GDM1 (cell line): ENCODE measurements around the gene TRPV3.
"Not testable (repeated sequence)": the region's sequence is repeated elsewhere in the genome, so short reads cannot be mapped to it uniquely, and the experiment has no call there.

ENCODE experiments used
- DNase-seq: peaks from one replicate; lab custom pipeline; 2025; lab: John Stamatoyannopoulos, UW

TRPV3 gene

GRCh38 chr17:3524024-3524423, 33.6 kb downstream of the TRPV3 start:
- DNase-seq: no peak

GRCh38 chr17:3519472-3519871, 38.1 kb downstream of the TRPV3 start:
- DNase-seq: not testable (repeated sequence)

GRCh38 chr17:3514873-3515272, 42.7 kb downstream of the TRPV3 start:
- no peak for DNase-seq

- DNase-seq: not testable (repeated sequence)
Observed at GRCh38 chr17:3514167-3514566, 43.4 kb downstream of the TRPV3 start.

GRCh38 chr17:3513305-3514035, 44.1 kb downstream of the TRPV3 start:
- DNase-seq: no peak

- DNase-seq: no peak
Observed at GRCh38 chr17:3512505-3513171, 45.0 kb downstream of the TRPV3 start.

GRCh38 chr17:3511852-3512504, 45.6 kb downstream of the TRPV3 start:
- no peak for DNase-seq

- no peak for DNase-seq
Observed at GRCh38 chr17:3510090-3510489, 47.5 kb downstream of the TRPV3 start.

GRCh38 chr17:3507869-3508268, 49.7 kb downstream of the TRPV3 start:
- no peak for DNase-seq

GRCh38 chr17:3507071-3507470, 50.5 kb downstream of the TRPV3 start:
- DNase-seq: no peak

GRCh38 chr17:3506054-3506453, 51.6 kb downstream of the TRPV3 start:
- no peak for DNase-seq

- DNase-seq: no peak
Observed at GRCh38 chr17:3505008-3505407, 52.6 kb downstream of the TRPV3 start.

GRCh38 chr17:3503285-3503684, 54.3 kb downstream of the TRPV3 start:
- DNase-seq: no peak

GRCh38 chr17:3502466-3502865, 55.1 kb downstream of the TRPV3 start:
- no peak for DNase-seq

- no peak for DNase-seq
Observed at GRCh38 chr17:3501344-3501743, 56.3 kb downstream of the TRPV3 start.

GRCh38 chr17:3497101-3497500, 60.5 kb downstream of the TRPV3 start:
- no peak for DNase-seq

- DNase-seq: no peak
Observed at GRCh38 chr17:3485481-3486068, 72.0 kb downstream of the TRPV3 start.

GRCh38 chr17:3482852-3483251, 74.8 kb downstream of the TRPV3 start:
- DNase-seq: no peak

- no peak for DNase-seq
Observed at GRCh38 chr17:3479988-3480387, 77.6 kb downstream of the TRPV3 start.

- DNase-seq: no peak
Observed at GRCh38 chr17:3475812-3476610, 81.6 kb downstream of the TRPV3 start, which contains the start of gene ASPA. Gene ASPA (plus strand): TSS chr17:3475997. CDS start chr17:3476160, 163 bp downstream.

GRCh38 chr17:3475251-3475685, 82.3 kb downstream of the TRPV3 start:
- no peak for DNase-seq

GRCh38 chr17:3474212-3474611, 83.4 kb downstream of the TRPV3 start:
- DNase-seq: no peak
